ENCODE measurements around the gene DHH.

Gene DHH

GRCh38 chr12:49039421-49040363 is 54.9 kb downstream of the DHH start:
- Mint-ChIP-seq H3K4me1 (peaks cover 2% of the 10 kb centered on the region), H3K36me3 (ENCODE audit: low read depth) (peaks cover 23% of the 10 kb centered on the region), H3K27ac (no peak overlapping the region), H3K9me3 (no peaks in the 10 kb centered on the region), H3K27me3 (no peaks in the 10 kb centered on the region), H3K4me3 (no peak overlapping the region)
- DNase-seq = no peak
- ATAC-seq = no peak

DNA sequence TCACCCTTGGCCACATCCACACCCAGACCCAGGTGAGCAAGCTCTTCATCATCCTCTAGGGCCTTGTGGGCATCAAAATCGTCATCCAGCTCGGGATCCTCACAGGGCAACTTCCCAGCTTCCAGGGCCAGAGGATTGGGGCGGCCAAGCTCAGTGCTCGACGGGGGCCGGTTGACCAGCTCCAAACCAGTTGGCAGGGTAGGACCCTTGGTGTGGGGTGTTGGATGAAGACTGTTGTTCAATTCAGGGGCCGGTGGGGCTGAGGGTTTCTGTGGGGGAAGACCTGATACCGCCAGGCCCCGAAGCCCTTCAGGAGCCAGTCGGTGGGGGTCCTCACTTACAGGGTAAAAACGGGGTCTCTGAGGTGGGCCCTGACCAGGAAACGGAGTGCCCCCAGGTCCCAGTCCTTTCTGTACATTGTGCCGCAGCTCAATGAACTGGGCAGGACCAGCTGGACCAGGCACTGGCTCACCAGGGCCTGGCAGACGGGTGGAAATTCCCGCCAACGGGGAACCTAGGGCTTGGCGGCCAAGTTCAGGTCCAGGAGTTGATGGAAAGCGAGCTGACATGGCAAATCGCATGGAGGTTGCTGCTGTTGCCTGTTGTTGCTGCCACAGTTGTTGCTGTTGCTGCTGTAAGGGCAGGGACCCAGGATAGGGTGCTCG is 56.2 kb downstream of the DHH start:
- ATAC-seq (no peak), DNase-seq (no peak)
- no peak overlapping the region for H3K27ac Mint-ChIP-seq
- H3K36me3 Mint-ChIP-seq (ENCODE audit: low read depth) = peaks cover 15% of the 10 kb centered on the region
- no peaks in the 10 kb centered on the region for H3K4me1 Mint-ChIP-seq
- H3K4me3 Mint-ChIP-seq = no peak overlapping the region
- no peaks in the 10 kb centered on the region for H3K27me3 Mint-ChIP-seq
- H3K9me3 Mint-ChIP-seq = no peaks in the 10 kb centered on the region

GRCh38 chr12:49037947-49038237 is 56.7 kb downstream of the DHH start:
- no peak overlapping the region for H3K4me3 Mint-ChIP-seq
- H3K9me3 Mint-ChIP-seq = no peaks in the 10 kb centered on the region
- no peak for ATAC-seq
- H3K27me3 Mint-ChIP-seq = no peaks in the 10 kb centered on the region
- DNase-seq = no peak
- H3K4me1 Mint-ChIP-seq = no peaks in the 10 kb centered on the region
- H3K36me3 Mint-ChIP-seq (ENCODE audit: low read depth) = peaks cover 10% of the 10 kb centered on the region
- H3K27ac Mint-ChIP-seq = no peak overlapping the region

- no peak for ATAC-seq
- peaks cover 11% of the 10 kb centered on the region for H3K36me3 Mint-ChIP-seq (ENCODE audit: low read depth)
- no peaks in the 10 kb centered on the region for H3K27me3 Mint-ChIP-seq
- no peak for DNase-seq
- no peak overlapping the region for H3K27ac Mint-ChIP-seq
- H3K4me1 Mint-ChIP-seq = no peaks in the 10 kb centered on the region
- no peak overlapping the region for H3K4me3 Mint-ChIP-seq
- H3K9me3 Mint-ChIP-seq = no peaks in the 10 kb centered on the region
Observed at GRCh38 chr12:49037111-49037946, 57.3 kb downstream of the DHH start.
